PC-9 (cell line): ENCODE measurements around the gene TUBA3D. TPM values are rescaled to one million over a fixed set of nuclear protein-coding genes. Genes with fewer than 3 reads are reported as not detected.
"Not testable (repeated sequence)": the region's sequence is repeated elsewhere in the genome, so short reads cannot be mapped to it uniquely, and the experiment has no call there.

ENCODE experiments used
- Bru-seq: library from RNA; stranded (reverse); fragments of 400-500 nt; gene quantifications from one replicate; lab custom pipeline; 2021; lab: Mats Ljungman, UMichigan
- BruChase-seq, 2 experiments: library from RNA; stranded (reverse); fragments of 400-500 nt; gene quantifications; one replicate each; lab custom pipeline; 2021; lab: Mats Ljungman, UMichigan
- BruUV-seq: library from RNA; stranded (reverse); fragments of 400-500 nt; replicated peaks from 2 replicates; lab custom pipeline; 2021; lab: Mats Ljungman, UMichigan
- CTCF ChIA-PET: fragments of 300-600 bp; sonication (Branson Sonifier 250); formaldehyde crosslinking; loops from one replicate; lab custom pipeline; 2022; ENCODE audit warnings: antibody characterized with exemption; lab: Charles Lee
- POLR2A ChIA-PET: fragments of 300-600 bp; sonication (Branson Sonifier 250); formaldehyde crosslinking; loops from one replicate; lab custom pipeline; 2022; ENCODE audit warnings: antibody characterized with exemption; ENCODE audit not compliant: unreplicated experiment; lab: Charles Lee
- DNase-seq, 2 experiments: peaks; one replicate each; pipeline versions ENCODE4 v3.0.0 to v3.0.0-alpha.2; 2015 to 2022; ENCODE audit warnings: mixed read lengths in 1 of 2
- H2AFZ ChIP-seq: fragments of 200-600 bp; sonication (generic); 2 replicates; pipeline ENCODE4 v1.8.1; 2017; ENCODE audit warnings: antibody characterized with exemption
- H3F3A ChIP-seq: fragments of 200-600 bp; sonication (generic); 2 replicates; pipeline ENCODE4 v1.8.1; 2017; ENCODE audit warnings: antibody characterized with exemption, mild to moderate bottlenecking, low read depth; ENCODE audit not compliant: insufficient read depth
- H3K27ac ChIP-seq: fragments of 200-600 bp; sonication (generic); 2 replicates; pipeline ENCODE4 v1.6.1; 2016; ENCODE audit warnings: mixed run types
- H3K27me3 ChIP-seq: fragments of 200-600 bp; sonication (generic); 2 replicates; pipeline ENCODE4 v1.6.1; 2016; ENCODE audit warnings: low read depth, mixed run types; ENCODE audit not compliant: insufficient read depth
- H3K36me3 ChIP-seq: fragments of 200-600 bp; sonication (generic); 2 replicates; pipeline ENCODE4 v1.6.1; 2016; ENCODE audit warnings: low read depth, mixed run types
- H3K4me1 ChIP-seq: fragments of 200-600 bp; sonication (generic); replicated peaks from 2 replicates; pipeline ENCODE4 v1.6.1; 2016; ENCODE audit warnings: mixed run types; ENCODE audit not compliant: insufficient read depth
- H3K4me2 ChIP-seq: fragments of 200-600 bp; sonication (generic); 2 replicates; pipeline ENCODE4 v1.6.1; 2017; ENCODE audit warnings: mixed run types
- H3K4me3 ChIP-seq: fragments of 200-600 bp; sonication (generic); 2 replicates; pipeline ENCODE4 v1.6.1; 2016; ENCODE audit warnings: mixed run types
- H3K79me2 ChIP-seq: fragments of 200-600 bp; sonication (generic); 2 replicates; pipeline ENCODE4 v1.6.1; 2017; ENCODE audit warnings: low read depth, mixed run types
- H3K9me2 ChIP-seq: fragments of 200-600 bp; sonication (generic); 2 replicates; pipeline ENCODE4 v1.8.1; 2017; ENCODE audit warnings: mild to moderate bottlenecking; ENCODE audit not compliant: insufficient read depth
- H3K9me3 ChIP-seq: fragments of 200-600 bp; sonication (generic); 2 replicates; pipeline ENCODE4 v1.8.1; 2016; ENCODE audit warnings: low read depth; ENCODE audit not compliant: insufficient read depth
- H4K20me1 ChIP-seq: fragments of 200-600 bp; sonication (generic); 2 replicates; pipeline ENCODE4 v1.8.1; 2017; ENCODE audit not compliant: insufficient read depth
- EZH2 ChIP-seq: fragments of 200-600 bp; sonication (generic); IDR thresholded peaks from 2 replicates; pipeline ENCODE4 v1.8.0; 2017; ENCODE audit warnings: antibody characterized with exemption, low read depth
- intact Hi-C: fragments of 100-400 bp; cut with micrococcal nuclease; formaldehyde crosslinking; loops from one replicate; pipeline ENCODE4 v1.10.0; 2022; ENCODE audit not compliant: unreplicated experiment
- long read RNA-seq: library from polyadenylated mRNA; stranded (forward); transcript quantifications from one replicate; pipeline ENCODE4 v2.0.0, GENCODE V29; 2022
- total RNA-seq: library from RNA; stranded (reverse); gene quantifications from 2 replicates; pipeline ENCODE4 v1.2.3, GENCODE V29; 2021
- TF ChIP-seq, protein P1 (sequence below): fragments of 200-600 bp; sonication (generic); conservative IDR thresholded peaks from 2 replicates; pipeline ENCODE4 v1.6.1; 2017; ENCODE audit warnings: mixed run types, antibody characterized with exemption, mild to moderate bottlenecking, moderate library complexity

Gene TUBA3D
- not detected in 2 replicates for total RNA-seq
- not detected for Bru-seq, nascent RNA
- BruChase-seq, experiment 1, labeled RNA remaining after a 2-hour chase, result not detected
- BruChase-seq, experiment 2, labeled RNA remaining after a 6-hour chase, result not detected
- long read RNA-seq, result 0 reads

DNA sequence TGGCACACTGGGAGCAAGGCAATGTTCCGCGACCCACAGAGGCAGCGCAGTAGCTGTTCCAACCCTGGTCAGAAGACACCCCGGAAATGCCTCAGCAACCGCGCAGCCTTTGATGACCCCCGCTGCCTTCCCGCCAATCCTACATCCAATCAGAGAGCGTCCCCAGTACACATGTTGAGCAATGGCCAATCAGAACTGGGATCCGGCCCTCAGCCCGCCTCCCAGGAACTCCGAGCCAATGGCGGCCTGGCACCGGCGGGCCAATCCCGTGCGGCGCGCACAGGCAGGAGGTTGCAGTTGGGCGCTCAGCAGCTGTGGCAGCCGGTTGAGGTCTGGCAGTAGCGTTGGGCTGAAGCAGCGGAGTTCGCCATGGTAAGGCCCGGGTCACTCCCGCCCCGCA, at the start of gene TUBA3D:
TUBA3D (plus strand) TSS at position 289 of the 400 bp plus-strand sequence; CDS start at position 370, 81 bp downstream.
- H3F3A ChIP-seq, result no peaks in the 10 kb centered on the region
- H3K27me3 ChIP-seq, result no peaks in the 10 kb centered on the region
- H3K4me3 ChIP-seq, result no peak within 1 kb of the TSS
- CTCF ChIA-PET, result no interaction called here
- H3K9me2 ChIP-seq, result no peaks in the 10 kb centered on the region
- intact Hi-C loops, result no loop called here
- no peak for TF ChIP-seq EZH2
- TF ChIP-seq, protein P1, sequence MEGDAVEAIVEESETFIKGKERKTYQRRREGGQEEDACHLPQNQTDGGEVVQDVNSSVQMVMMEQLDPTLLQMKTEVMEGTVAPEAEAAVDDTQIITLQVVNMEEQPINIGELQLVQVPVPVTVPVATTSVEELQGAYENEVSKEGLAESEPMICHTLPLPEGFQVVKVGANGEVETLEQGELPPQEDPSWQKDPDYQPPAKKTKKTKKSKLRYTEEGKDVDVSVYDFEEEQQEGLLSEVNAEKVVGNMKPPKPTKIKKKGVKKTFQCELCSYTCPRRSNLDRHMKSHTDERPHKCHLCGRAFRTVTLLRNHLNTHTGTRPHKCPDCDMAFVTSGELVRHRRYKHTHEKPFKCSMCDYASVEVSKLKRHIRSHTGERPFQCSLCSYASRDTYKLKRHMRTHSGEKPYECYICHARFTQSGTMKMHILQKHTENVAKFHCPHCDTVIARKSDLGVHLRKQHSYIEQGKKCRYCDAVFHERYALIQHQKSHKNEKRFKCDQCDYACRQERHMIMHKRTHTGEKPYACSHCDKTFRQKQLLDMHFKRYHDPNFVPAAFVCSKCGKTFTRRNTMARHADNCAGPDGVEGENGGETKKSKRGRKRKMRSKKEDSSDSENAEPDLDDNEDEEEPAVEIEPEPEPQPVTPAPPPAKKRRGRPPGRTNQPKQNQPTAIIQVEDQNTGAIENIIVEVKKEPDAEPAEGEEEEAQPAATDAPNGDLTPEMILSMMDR, result no peak
- H3K79me2 ChIP-seq, result no peaks in the 10 kb centered on the region
- H3K36me3 ChIP-seq, result no peaks in the 10 kb centered on the region
- no peak for DNase-seq
- H3K4me1 ChIP-seq, result no peaks in the 10 kb centered on the region
- H3K9me3 ChIP-seq, result no peaks in the 10 kb centered on the region
- no peak within 1 kb of the TSS for H3K27ac ChIP-seq
- no peaks in the 10 kb centered on the region for H4K20me1 ChIP-seq
- H2AFZ ChIP-seq, result no peak within 1 kb of the TSS
- POLR2A ChIA-PET, result no interaction called here
- H3K4me2 ChIP-seq, result no peak within 1 kb of the TSS
- no TSS peak for BruUV-seq

DNA sequence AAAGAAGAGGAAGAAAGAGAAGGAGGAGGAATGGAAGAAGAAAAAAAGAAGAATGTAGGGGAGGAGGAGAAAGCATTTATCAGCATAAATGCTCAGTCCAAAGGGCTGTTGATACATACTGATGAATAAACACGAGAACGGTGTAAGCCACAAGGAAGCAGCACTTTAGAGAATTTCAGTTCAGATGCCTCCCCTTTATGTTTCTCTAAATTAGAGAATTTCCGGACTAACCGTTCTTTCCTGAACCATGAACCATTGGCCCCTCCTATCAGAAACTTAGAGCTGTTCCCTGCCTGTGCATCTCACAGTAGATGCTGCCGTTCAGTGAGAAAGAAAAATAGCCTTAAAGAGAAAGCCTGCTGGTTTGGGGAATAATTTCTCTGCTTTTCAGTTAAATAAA, 49.2 kb upstream of the TUBA3D start:
- Histone ChIP-seq H3F3A (no peaks in the 10 kb centered on the region), H3K36me3 (no peaks in the 10 kb centered on the region), H3K4me1 (no peaks in the 10 kb centered on the region), H3K4me3 (no peak overlapping the region), H4K20me1 (no peaks in the 10 kb centered on the region), H2AFZ (no peak overlapping the region), H3K79me2 (no peaks in the 10 kb centered on the region), H3K4me2 (no peak overlapping the region), H3K27ac (no peak overlapping the region), H3K9me2 (no peaks in the 10 kb centered on the region), H3K27me3 (peaks cover 58% of the 10 kb centered on the region), H3K9me3 (no peaks in the 10 kb centered on the region)
- POLR2A ChIA-PET, result interaction anchor here (0.6 kb wide), 1 partner anchor 328 kb away, joined by 4 read pairs; no protein-coding TSS in a partner anchor
- no TSS peak for BruUV-seq
- CTCF ChIA-PET, result no interaction called here
- no peak for TF ChIP-seq EZH2
- TF ChIP-seq, protein P1, result no peak
- intact Hi-C loops, result no loop called here
- no peak for DNase-seq

DNA sequence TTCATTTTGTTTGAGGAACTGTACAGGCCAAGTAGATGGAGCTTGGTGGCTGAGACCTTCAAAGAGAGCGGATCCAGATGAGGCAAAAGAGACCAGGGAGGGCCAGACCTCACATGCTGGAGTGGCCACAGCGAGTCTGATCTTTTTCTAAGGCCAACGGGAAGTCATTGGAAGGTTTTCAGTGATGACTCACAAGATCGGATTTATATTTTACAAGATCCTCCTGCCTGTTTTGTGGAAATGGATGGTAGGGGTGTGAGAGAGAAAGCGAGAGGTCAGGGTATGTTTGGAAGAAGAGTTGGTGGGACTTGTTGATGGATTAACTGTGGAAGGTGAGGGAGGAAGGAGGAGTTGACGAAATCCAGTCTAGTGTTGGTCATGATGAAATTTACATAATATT, 44.6 kb upstream of the TUBA3D start:
- Histone ChIP-seq H3K4me3 (no peak overlapping the region), H3K4me1 (no peaks in the 10 kb centered on the region), H3K4me2 (no peak overlapping the region), H3K36me3 (no peaks in the 10 kb centered on the region), H4K20me1 (no peaks in the 10 kb centered on the region), H2AFZ (no peak overlapping the region), H3K9me3 (no peaks in the 10 kb centered on the region), H3K79me2 (no peaks in the 10 kb centered on the region), H3K27me3 (peaks cover 59% of the 10 kb centered on the region), H3K9me2 (no peaks in the 10 kb centered on the region), H3K27ac (no peak overlapping the region), H3F3A (no peaks in the 10 kb centered on the region)
- intact Hi-C loops, result no loop called here
- ChIA-PET CTCF (no interaction called here), POLR2A (no interaction called here)
- TF ChIP-seq, protein P1, result no peak
- TF ChIP-seq EZH2, result no peak
- DNase-seq, result no peak
- no TSS peak for BruUV-seq

DNA sequence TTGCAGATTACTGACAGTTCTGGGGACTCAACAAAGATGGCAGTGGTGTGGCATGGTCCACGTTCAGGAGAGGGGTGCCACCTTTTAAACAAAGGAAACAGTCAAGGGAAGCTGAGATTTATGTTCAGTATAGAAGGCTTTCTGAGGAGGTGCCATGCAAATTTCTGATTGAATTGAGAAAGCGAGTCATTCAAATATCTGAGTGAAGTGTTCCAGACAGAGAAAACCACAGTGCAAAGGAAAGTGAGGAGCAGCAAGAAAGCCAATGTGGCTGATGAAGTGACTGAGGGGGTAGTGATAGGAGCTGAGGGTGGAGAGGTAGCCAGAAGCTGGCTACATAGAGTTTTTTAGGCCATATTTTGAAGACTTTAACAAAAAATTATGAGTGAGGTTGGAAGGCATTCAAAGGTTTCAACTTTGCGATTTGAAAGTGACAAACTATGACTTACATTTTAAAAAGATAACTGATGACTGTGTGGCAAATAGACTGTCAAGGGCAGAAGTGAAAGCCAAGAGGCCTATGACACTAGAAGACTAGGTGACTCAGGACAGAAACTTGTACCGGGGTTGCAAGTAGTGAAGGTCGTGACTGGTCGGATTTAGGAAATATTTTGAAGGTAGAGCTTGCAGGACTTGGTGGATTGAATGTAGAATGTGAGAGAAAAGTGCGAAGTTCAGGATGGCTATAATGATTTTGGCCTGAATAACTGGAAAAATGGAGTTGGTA, 35.0 kb upstream of the TUBA3D start:
- H3K79me2 ChIP-seq, intact Hi-C loops, H3K9me3 ChIP-seq, H3K4me3 ChIP-seq, BruUV-seq, H3K4me1 ChIP-seq, H3K4me2 ChIP-seq, POLR2A ChIA-PET, H2AFZ ChIP-seq, CTCF ChIA-PET, DNase-seq, H4K20me1 ChIP-seq, H3K27me3 ChIP-seq, H3K9me2 ChIP-seq, H3K27ac ChIP-seq, H3F3A ChIP-seq, H3K36me3 ChIP-seq: not testable (repeated sequence)

DNA sequence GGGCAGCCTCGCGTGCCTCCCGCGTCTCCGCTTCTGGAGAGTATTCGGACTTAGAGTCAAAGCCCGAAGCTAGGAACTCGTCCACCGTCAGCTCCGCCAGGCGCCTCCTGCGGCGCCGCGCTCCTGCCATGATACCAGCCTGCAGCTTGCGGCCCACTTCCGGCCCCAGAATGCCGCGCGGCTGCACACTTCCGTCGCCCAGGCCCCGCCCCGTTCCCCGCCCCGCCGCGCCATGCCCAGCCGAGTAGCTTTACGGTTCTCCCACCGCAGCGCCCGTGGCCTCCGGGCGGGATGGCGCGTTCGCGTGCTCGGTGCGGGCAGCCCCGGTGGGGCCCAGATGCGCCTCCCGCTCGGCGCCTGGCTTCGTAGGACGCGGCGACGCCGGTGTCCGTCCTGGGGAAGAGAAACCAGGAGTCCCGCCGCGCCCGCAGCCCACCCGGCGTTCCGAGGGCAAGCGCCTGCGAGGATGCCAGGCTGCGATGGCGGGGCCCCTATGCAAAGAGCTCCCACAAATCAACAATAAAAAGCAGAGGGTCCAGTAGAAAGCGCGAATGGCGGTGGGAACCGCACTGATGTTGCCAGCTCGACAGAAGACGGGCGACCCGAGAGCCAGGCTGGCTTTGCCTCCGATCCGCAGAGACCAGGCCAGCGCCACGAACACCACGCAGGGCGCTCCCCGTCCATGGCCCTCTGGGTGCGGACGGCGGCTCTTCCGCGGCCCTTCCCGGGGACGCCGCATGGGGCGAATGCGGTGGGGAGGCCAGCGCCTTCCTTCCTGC, 31.0 kb upstream of the TUBA3D start:
- H3K4me2 ChIP-seq, H3F3A ChIP-seq, H3K9me2 ChIP-seq, H3K9me3 ChIP-seq, H3K36me3 ChIP-seq, H3K4me1 ChIP-seq, H2AFZ ChIP-seq, H3K79me2 ChIP-seq, BruUV-seq, CTCF ChIA-PET, DNase-seq, POLR2A ChIA-PET, H3K27ac ChIP-seq, H3K4me3 ChIP-seq, intact Hi-C loops, H4K20me1 ChIP-seq: not testable (repeated sequence)
- H3K27me3 ChIP-seq, result peaks cover 14% of the 10 kb centered on the region
